Testis (tissue), 3 donors: ENCODE measurements around the gene CFAP70. TPM values are rescaled to one million over a fixed set of nuclear protein-coding genes. Genes with fewer than 3 reads are reported as not detected.

Source experiments
- DNase-seq: peaks from one replicate; pipeline ENCODE4 v3.0.0-alpha.2; 2019
- H3K27ac ChIP-seq, 2 donors: fragments of 200-600 bp; sonication (generic); one replicate each; pipeline ENCODE4 v1.5.1; 2019
- H3K27me3 ChIP-seq: fragments of 200-600 bp; sonication (generic); one replicate; pipeline ENCODE4 v1.5.1; 2019
- H3K36me3 ChIP-seq: fragments of 200-600 bp; sonication (generic); one replicate; pipeline ENCODE4 v1.5.1; 2017; ENCODE audit warnings: low read depth; ENCODE audit errors: missing control alignments
- H3K4me1 ChIP-seq: fragments of 200-600 bp; sonication (generic); one replicate; pipeline ENCODE4 v1.5.1; 2019
- H3K4me3 ChIP-seq, 2 donors: fragments of 200-600 bp; sonication (generic); one replicate each; pipeline ENCODE4 v1.5.1; 2017 to 2019
- H3K9me3 ChIP-seq: fragments of 200-600 bp; sonication (generic); one replicate; pipeline ENCODE4 v1.5.1; 2017
- POLR2A ChIP-seq: fragments of 450-650 bp; IDR thresholded peaks from one replicate; pipeline ENCODE4 v1.6.1; 2017; ENCODE audit warnings: antibody characterized with exemption, mild to moderate bottlenecking, moderate library complexity
- WGBS, 2 donors: methylation state at CpG; one replicate each; pipeline ENCODE4 v1.1.5; 2018; 5-methylcytosine and 5-hydroxymethylcytosine counted together
- intact Hi-C: fragments of 100-400 bp; cut with DNase I; formaldehyde crosslinking; loops from one replicate; pipeline ENCODE4 v1.15.1; 2023; ENCODE audit warnings: low total_unique reads
- polyA plus RNA-seq: library from polyadenylated mRNA; stranded (reverse); fragments of 350-450 nt; fragmentation: Illumina TruSeq; extraction: RNeasy Lipid Tissue Mini Kit (QIAGEN cat#74804); gene quantifications from one replicate; pipeline ENCODE4 v1.2.3, GENCODE V29; 2014; ENCODE audit warnings: low read depth, low replicate concordance; ENCODE audit not compliant: insufficient read depth
- total RNA-seq, 2 donors: library from RNA; depleted of rRNA; stranded (reverse); fragments of >200 nt; gene quantifications; one replicate each; pipeline ENCODE4 v1.2.3, GENCODE V29; 2016
- TF ChIP-seq, protein P1 (sequence below), 3 experiments: fragments of 450-650 bp in 2 of 3; fragments of 200-600 bp in 1 of 3; sonication (generic) in 1 of 3; IDR thresholded peaks; one replicate each; pipeline ENCODE4 v1.5.1; 2016 to 2019; ENCODE audit warnings: antibody characterized with exemption in 3 of 3, mild to moderate bottlenecking in 2 of 3, moderate library complexity in 1 of 3

Gene CFAP70
- total and polyA plus RNA-seq, 3 donors from 2014 or later = 29.6 to 57.2 (median 46.2) TPM

GRCh38 chr10:73210395-73211105 lies 148.1 kb downstream of the CFAP70 start:
- WGBS, 2 donors = 91 to 96% methylated on average over 3 of the region's 3 CpGs
- TF ChIP-seq, protein P1, sequence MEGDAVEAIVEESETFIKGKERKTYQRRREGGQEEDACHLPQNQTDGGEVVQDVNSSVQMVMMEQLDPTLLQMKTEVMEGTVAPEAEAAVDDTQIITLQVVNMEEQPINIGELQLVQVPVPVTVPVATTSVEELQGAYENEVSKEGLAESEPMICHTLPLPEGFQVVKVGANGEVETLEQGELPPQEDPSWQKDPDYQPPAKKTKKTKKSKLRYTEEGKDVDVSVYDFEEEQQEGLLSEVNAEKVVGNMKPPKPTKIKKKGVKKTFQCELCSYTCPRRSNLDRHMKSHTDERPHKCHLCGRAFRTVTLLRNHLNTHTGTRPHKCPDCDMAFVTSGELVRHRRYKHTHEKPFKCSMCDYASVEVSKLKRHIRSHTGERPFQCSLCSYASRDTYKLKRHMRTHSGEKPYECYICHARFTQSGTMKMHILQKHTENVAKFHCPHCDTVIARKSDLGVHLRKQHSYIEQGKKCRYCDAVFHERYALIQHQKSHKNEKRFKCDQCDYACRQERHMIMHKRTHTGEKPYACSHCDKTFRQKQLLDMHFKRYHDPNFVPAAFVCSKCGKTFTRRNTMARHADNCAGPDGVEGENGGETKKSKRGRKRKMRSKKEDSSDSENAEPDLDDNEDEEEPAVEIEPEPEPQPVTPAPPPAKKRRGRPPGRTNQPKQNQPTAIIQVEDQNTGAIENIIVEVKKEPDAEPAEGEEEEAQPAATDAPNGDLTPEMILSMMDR (IDR thresholded peaks at IDR 0.05) = no peak
- no peak for TF ChIP-seq POLR2A

DNA sequence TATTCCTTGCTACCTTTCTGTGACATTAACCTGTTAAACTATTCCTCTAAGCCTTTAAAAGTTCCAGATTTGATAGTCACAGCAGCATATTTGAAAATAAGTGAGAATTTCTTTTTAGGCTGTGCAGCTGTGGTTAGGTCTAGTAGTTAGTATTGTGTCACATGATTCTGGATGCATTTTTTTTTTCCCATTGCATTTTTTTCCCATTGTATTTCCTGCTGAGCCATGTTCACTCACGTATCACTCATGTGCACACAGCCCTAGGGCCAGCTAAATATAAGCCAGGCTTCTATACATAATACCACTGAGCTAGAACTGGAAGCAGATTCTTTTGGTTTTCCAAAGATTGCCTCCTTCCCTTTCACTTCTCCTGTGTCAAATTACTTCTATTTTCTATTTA lies 149.0 kb downstream of the CFAP70 start:
- no peak for TF ChIP-seq POLR2A
- no peaks in the 10 kb centered on the region for H3K9me3 ChIP-seq
- H3K36me3 ChIP-seq = no peaks in the 10 kb centered on the region
- no peak for DNase-seq
- no peaks in the 10 kb centered on the region for H3K27me3 ChIP-seq
- no peak overlapping the region for H3K27ac ChIP-seq
- intact Hi-C loops = no loop called here
- no peak overlapping the region for H3K4me3 ChIP-seq
- no peaks in the 10 kb centered on the region for H3K4me1 ChIP-seq
- WGBS, 2 donors = 79 to 86% methylated on average over 1 of the region's 1 CpG

More at GRCh38 chr10:73210395-73211105, 148.1 kb downstream of the CFAP70 start:
- Histone ChIP-seq H3K4me1 (no peaks in the 10 kb centered on the region), H3K27ac (no peak overlapping the region), H3K4me3 (no peak overlapping the region), H3K27me3 (no peaks in the 10 kb centered on the region), H3K9me3 (no peaks in the 10 kb centered on the region), H3K36me3 (no peaks in the 10 kb centered on the region)
- no peak for DNase-seq
- intact Hi-C loops = no loop called here

- Histone ChIP-seq H3K36me3 (no peaks in the 10 kb centered on the region), H3K27ac (no peak overlapping the region), H3K4me1 (no peaks in the 10 kb centered on the region), H3K4me3 (no peak overlapping the region), H3K9me3 (no peaks in the 10 kb centered on the region), H3K27me3 (no peaks in the 10 kb centered on the region)
- TF ChIP-seq POLR2A = no peak
- TF ChIP-seq, protein P1 (IDR thresholded peaks at IDR 0.05) = no peak
- DNase-seq = no peak
- 85 to 88% methylated on average over 2 of the region's 2 CpGs for WGBS, 2 donors
- intact Hi-C loops = no loop called here
Measured at GRCh38 chr10:73207883-73208282, 150.8 kb downstream of the CFAP70 start.

DNA sequence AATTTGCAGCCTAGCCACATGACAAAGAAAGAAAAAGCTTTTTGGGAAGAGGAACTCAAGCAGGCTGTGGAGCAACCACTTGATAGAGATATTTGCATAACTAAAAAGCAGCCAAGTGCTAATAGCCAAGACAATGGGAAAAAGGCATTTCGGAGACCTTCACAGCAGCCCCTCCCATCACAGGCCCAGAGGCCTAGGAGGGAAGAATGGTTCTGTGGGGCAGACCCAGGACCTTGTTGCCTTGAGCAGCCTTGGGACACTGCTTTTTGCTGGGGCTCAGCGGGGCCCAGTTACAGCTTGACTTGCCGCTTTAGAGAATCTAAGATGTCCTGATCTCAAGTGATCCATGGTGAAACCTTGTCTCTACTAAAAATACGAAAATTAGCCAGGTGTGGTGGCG lies 152.3 kb downstream of the CFAP70 start:
- WGBS, 2 donors = 91 to 93% methylated on average over 5 of the region's 5 CpGs
- no peak for DNase-seq
- no peak overlapping the region for H3K4me3 ChIP-seq
- intact Hi-C loops = no loop called here
- H3K4me1 ChIP-seq = no peaks in the 10 kb centered on the region
- no peak overlapping the region for H3K27ac ChIP-seq
- no peaks in the 10 kb centered on the region for H3K27me3 ChIP-seq
- TF ChIP-seq, protein P1 (IDR thresholded peaks at IDR 0.05) = no peak
- TF ChIP-seq POLR2A = no peak
- H3K9me3 ChIP-seq = no peaks in the 10 kb centered on the region
- no peaks in the 10 kb centered on the region for H3K36me3 ChIP-seq

GRCh38 chr10:73205890-73206289 lies 152.8 kb downstream of the CFAP70 start:
- 97 to 100% methylated on average over 1 of the region's 1 CpG for WGBS, 2 donors
- no peak for TF ChIP-seq POLR2A
- TF ChIP-seq, protein P1 (IDR thresholded peaks at IDR 0.05) = no peak

More at GRCh38 chr10:73205890-73206289, 152.8 kb downstream of the CFAP70 start:
- Histone ChIP-seq H3K27me3 (no peaks in the 10 kb centered on the region), H3K36me3 (no peaks in the 10 kb centered on the region), H3K4me3 (no peak overlapping the region), H3K9me3 (no peaks in the 10 kb centered on the region), H3K27ac (no peak overlapping the region), H3K4me1 (no peaks in the 10 kb centered on the region)
- DNase-seq = no peak
- intact Hi-C loops = no loop called here
